Measurements from ENCODE around the gene TXK.

Gene TXK

GRCh38 chr4:48103483-48104139 lies 30.4 kb downstream of the TXK start:
- DNase-seq (ENCODE audit: low spot score): no peak

DNA sequence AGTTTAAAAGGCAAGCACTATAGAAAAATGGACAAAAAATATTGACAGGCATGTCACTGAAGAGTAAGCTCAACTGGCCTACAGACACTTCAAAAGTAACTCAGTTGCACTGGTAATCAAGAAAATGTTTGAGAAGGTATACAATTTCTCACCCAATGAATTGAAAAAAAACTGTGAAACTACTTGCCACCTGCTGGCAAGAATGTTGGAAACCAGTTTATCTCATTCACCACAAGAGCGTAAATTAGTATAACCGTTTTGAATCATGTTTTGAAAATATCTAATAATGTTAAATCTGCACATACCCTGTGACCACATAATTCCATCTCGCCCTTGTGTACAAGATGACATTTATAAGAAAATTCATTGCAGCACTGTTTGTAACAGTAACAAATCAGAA lies 31.7 kb downstream of the TXK start:
- no peak for DNase-seq (ENCODE audit: low spot score)

- no peak for DNase-seq (ENCODE audit: low spot score)
Observed at GRCh38 chr4:48100256-48100655, 33.8 kb downstream of the TXK start.

GRCh38 chr4:48095441-48095840 lies 38.6 kb downstream of the TXK start:
- DNase-seq (ENCODE audit: low spot score): no peak

- DNase-seq (ENCODE audit: low spot score): no peak
Observed at GRCh38 chr4:48093991-48094416, 40.0 kb downstream of the TXK start.

DNA sequence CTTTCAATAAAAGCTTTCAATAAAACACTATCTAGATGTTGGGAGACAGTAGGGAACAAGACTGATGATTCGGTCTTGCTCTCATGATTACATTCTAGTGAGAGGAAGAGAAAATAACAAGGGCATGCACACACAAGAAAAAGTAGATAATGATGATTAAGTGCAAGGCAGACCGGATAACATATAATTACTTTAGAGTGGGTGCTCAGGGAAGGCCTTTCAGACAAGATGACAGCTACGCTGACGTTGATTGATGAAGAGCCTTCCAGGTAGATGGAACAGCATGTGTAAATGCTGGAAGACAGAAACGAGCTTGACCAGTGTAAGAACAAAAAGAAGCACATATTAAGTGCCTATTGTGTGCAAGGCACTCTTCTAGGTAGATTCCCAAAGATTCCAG lies 43.4 kb downstream of the TXK start:
- DNase-seq (ENCODE audit: low spot score): no peak

DNA sequence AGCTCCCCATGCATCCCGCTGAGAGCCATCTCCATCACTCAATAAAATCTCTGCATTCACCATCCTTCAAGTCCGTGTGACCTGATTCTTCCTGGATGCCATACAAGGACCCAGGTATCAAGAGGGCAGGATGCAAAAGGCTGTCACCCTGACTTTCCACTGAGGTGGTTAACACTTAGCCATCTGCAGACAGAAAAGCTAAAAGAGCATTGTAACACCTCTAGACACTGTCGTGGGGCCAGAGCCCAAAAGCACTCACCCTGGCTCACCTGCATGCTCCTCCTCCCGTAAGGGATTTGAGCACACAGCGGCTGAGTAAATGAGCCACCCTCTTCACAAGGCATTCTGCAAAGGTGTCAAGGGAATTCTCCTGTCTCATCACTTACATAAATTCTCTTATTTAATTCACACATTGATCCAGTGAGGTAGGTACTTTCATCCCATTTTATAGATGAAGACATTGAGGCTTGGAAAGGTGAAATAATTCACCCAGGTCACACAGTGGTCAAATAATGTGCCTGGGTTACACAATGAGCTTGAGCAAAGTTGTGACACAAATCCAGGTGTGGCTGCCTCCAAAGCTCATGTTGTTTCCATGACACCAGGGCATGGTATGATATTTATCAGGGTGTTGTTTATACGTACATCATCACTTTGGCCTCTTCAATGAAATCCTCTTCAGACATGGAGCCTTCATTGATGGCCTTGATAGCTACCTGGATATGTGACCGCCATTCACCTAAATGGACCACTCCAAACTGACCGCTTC lies 48.0 kb downstream of the TXK start:
- DNase-seq (ENCODE audit: low spot score): no peak

- DNase-seq (ENCODE audit: low spot score): no peak
Observed at GRCh38 chr4:48082956-48083355, 51.1 kb downstream of the TXK start.

GRCh38 chr4:48081196-48081595 lies 52.9 kb downstream of the TXK start:
- no peak for DNase-seq (ENCODE audit: low spot score)

DNA sequence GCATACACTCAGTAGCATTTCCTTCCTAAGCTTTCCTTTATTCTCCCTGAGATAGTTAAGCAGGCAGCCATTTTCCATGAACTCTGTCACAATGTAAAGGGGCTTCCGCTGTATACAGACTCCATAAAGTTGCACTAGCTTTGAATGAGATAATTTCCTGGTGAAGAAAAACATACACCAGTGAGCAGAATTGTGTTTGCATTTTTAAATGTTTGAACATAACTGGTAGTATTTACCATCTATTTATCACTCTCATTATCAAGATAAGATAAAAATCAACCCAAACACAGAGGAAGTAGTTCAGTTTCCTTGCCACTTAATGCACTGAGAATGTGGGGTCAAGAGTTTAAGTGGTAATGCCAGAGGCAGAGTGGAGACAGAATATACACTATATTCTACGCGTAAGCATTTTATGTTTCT lies 54.1 kb downstream of the TXK start:
- DNase-seq (ENCODE audit: low spot score): no peak

DNA sequence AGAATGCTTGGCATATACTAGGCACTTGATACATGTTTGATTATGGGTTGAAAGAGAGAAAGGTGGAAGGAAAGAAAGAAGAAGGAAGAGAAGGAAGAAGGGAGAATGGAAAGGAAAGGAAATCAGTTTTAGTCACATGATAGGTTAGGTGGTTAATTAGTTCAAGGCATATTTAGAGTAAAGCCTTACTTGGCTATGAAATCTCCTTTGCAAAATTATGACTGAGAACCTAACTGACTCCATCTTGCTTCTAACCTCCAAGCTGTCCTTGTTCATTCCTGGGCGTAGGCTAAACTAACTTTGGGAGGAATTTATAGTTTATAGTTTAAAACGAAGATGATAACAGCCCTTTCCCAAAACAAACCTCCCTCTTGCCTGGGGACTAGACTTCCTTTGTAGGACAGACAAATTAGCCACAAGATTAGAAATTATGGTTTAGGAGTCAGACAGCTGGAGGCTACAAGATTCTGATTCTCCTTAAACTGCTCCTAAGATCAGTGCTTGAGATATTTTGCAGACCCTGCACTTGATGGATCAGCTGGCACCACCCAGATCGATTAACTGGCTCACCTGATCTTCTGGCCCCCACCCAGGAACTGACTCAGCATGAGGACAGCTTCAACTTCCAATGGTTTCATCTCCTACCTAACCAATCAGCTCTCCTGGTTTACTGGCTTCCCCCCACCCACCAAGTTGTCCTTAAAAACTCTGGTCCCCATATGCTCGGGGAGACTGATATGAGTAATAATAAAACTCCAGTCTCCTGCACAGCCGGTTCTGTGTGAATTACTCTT lies 55.0 kb downstream of the TXK start:
- no peak for DNase-seq (ENCODE audit: low spot score)

GRCh38 chr4:48078425-48078824 lies 55.6 kb downstream of the TXK start:
- no peak for DNase-seq (ENCODE audit: low spot score)

GRCh38 chr4:48074657-48075056 lies 59.4 kb downstream of the TXK start:
- no peak for DNase-seq (ENCODE audit: low spot score)

DNA sequence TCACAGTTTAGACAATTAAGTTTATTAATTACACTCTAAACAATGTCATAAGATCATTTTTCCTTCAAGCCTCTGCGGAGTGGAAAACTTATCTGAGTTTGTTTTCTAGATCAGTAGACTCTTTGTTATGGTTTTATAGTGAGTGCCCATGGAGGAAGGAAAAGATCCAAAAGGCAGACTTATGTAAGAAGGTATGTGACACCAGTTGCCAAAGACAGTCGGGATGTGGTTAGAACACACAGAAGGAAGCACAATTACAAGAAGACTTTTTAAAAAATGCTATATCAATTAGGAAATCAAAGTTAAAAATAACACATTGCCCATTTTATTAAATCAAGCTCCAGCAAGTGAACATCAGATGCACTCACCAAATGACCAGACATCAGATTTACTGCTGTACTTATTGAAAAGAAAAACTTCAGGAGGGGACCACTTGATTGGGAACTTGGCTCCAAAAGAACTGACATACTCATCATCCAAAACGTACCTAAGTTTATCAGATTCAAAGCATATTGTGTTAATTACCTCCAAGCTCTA lies 60.4 kb downstream of the TXK start:
- no peak for DNase-seq (ENCODE audit: low spot score)

DNA sequence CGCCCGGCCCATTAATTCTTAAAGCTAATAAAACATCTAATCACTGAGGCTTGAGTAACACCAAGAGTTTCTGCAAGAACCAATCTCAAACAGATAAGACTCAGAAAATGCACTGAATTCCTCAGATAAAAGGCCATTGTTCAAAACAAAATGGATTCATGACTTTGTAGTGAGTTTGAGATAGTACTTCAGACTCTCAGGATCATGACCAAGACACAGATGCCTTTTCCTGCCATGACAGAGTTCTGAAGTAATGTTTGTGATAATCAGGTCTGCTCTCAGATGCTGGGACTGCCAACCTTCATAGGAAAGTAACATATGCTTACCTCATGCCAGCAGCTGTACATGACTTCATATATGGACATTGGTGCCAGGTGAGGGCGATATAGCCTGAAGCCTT lies 62.9 kb downstream of the TXK start:
- no peak for DNase-seq (ENCODE audit: low spot score)

- DNase-seq (ENCODE audit: low spot score): no peak
Observed at GRCh38 chr4:48069026-48069425, 65.0 kb downstream of the TXK start.

- DNase-seq (ENCODE audit: low spot score): no peak
Observed at GRCh38 chr4:48068182-48068581, 65.9 kb downstream of the TXK start.

GRCh38 chr4:48067536-48067935 lies 66.5 kb downstream of the TXK start:
- DNase-seq (ENCODE audit: low spot score): no peak

GRCh38 chr4:48065587-48066052 lies 68.4 kb downstream of the TXK start:
- DNase-seq (ENCODE audit: low spot score): no peak

DNA sequence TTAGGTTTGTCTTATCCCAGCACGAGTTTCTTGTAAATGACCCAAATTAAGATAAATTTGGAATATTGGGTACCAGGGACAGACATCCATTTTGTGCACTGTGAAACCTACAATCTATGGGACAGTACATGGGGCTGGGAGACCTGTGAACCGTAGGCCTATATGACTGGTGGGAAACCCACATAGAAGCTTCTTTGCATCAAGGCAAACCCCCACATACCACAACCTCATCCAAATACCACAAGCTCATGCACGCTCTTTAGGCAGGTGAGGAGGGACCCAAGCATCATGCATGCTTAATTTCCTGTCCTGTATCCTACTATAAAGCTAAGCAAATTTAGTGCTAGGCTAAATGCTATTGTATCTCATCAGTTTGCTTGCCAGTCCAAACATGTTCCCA lies 69.7 kb downstream of the TXK start:
- DNase-seq (ENCODE audit: low spot score): no peak

DNA sequence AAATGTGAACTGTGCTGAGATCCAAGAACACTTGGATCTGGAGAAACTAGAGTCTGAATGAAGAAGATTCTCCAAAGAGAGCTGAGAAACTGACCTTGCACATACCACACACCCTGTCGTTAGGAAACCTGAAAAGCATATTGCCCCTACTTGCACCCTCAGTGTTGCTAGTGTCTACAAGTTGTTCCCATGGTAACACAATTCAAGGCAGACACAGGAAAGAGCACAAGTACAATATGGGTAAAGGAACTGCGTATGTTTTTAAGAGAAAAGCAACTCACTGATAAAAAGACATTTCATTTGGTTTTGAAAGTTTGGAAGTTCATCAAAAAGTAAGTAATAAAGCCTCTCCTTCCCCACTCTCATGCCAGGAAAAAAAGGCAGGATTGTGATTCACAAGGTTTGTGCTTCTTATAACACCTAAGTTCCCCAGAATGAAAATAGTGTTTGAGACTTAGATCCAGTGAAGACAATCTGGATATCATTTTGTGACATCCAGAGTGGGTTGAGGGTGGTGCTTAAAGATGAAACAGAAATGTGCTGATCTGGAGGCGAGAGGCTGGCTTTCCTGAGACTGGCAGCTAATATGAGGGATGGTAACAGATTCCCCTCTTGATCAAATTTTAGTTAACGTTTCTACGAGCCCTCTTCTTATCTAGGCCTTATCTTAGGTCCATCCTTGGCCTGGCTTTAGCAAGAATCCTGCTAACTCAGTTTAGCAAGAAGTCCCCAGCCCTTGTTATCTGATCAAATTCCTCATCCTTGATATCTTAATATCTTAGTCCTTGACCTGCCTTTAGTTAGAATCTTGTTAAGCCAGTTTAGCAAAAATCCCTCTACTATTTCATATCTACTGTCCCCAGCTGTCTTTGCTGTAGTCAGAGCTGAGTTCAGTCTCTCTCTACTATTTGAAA lies 75.2 kb downstream of the TXK start:
- peak; percentile 7 for DNase-seq (ENCODE audit: low spot score)
